ENCODE measurements around the gene PSMD2.

- no peak for TF ChIP-seq RAD21 (IDR thresholded peaks at IDR 0.05)
- no peak for TF ChIP-seq CTCF (IDR thresholded peaks at IDR 0.05; ENCODE audit: low read depth, low read length, missing input control)
- no peak for TF ChIP-seq REST (IDR thresholded peaks at IDR 0.05)
- TF ChIP-seq TAF1 (conservative IDR thresholded peaks at IDR 0.05): no peak
- no peak for TF ChIP-seq YY1 (IDR thresholded peaks at IDR 0.05)
- TF ChIP-seq SP1 (IDR thresholded peaks at IDR 0.05): no peak
- no peak for TF ChIP-seq GABPA (IDR thresholded peaks at IDR 0.05 in 1 of 2, conservative IDR thresholded peaks at IDR 0.05 in 1 of 2)
- TF ChIP-seq RXRA (IDR thresholded peaks at IDR 0.05): no peak
- no peak for TF ChIP-seq JUND (IDR thresholded peaks at IDR 0.05)
- TF ChIP-seq EGR1 (IDR thresholded peaks at IDR 0.05; ENCODE audit: low read depth in 2 of 2): no peak
- TF ChIP-seq FOXA1 (IDR thresholded peaks at IDR 0.05): no peak
- no peak for TF ChIP-seq MAX (IDR thresholded peaks at IDR 0.05)
- no peak for TF ChIP-seq ZBTB33 (IDR thresholded peaks at IDR 0.05)
Observed at GRCh38 chr3:184282941-184283340, 16.1 kb upstream of the PSMD2 start.
